OCI-LY1 (cell line): ENCODE data around the gene RNASE1.

Experiments
- H2AFZ ChIP-seq: fragments of 200-600 bp; sonication (generic), shearing (Covaris generic); 2 replicates; pipeline ENCODE4 v1.6.0; 2014; ENCODE audit warnings: antibody characterized with exemption, mild to moderate bottlenecking, low read length
- H3F3A ChIP-seq: fragments of 200-600 bp; sonication (generic), shearing (Covaris generic); 2 replicates; pipeline ENCODE4 v1.6.0; 2014; ENCODE audit warnings: mild to moderate bottlenecking, antibody characterized with exemption, low read length, moderate library complexity; ENCODE audit not compliant: insufficient read depth
- H3K27ac ChIP-seq: fragments of 200-600 bp; sonication (generic); 2 replicates; pipeline ENCODE4 v1.5.1; 2014; ENCODE audit warnings: low read length, mixed run types, mild to moderate bottlenecking, low read depth; ENCODE audit not compliant: poor library complexity, severe bottlenecking
- H3K27me3 ChIP-seq: fragments of 200-600 bp; sonication (generic); 2 replicates; pipeline ENCODE4 v1.6.0; 2014; ENCODE audit warnings: antibody characterized with exemption, mild to moderate bottlenecking, low read length, moderate library complexity; ENCODE audit not compliant: insufficient read depth
- H3K36me3 ChIP-seq: fragments of 200-600 bp; sonication (generic); 2 replicates; pipeline ENCODE4 v1.6.1; 2014; ENCODE audit warnings: mild to moderate bottlenecking, antibody characterized with exemption, low read length, moderate library complexity, mixed read lengths; ENCODE audit not compliant: insufficient read depth
- H3K4me1 ChIP-seq: fragments of 200-600 bp; sonication (generic); 2 replicates; pipeline ENCODE4 v1.5.1; 2014; ENCODE audit warnings: mild to moderate bottlenecking, low read length, moderate library complexity; ENCODE audit not compliant: insufficient read depth, severe bottlenecking
- H3K4me2 ChIP-seq: fragments of 200-600 bp; sonication (generic), shearing (Covaris generic); 2 replicates; pipeline ENCODE4 v1.6.1; 2014; ENCODE audit warnings: low read length
- H3K4me3 ChIP-seq: fragments of 200-600 bp; sonication (generic); 2 replicates; pipeline ENCODE4 v1.5.1; 2014; ENCODE audit warnings: low read length, low read depth, mild to moderate bottlenecking, mixed read lengths; ENCODE audit not compliant: poor library complexity, severe bottlenecking
- H3K79me2 ChIP-seq: fragments of 200-600 bp; shearing (Covaris generic); 2 replicates; pipeline ENCODE4 v1.6.1; 2016; ENCODE audit warnings: mixed run types, low read length, mixed read lengths; ENCODE audit not compliant: insufficient read depth
- H3K9ac ChIP-seq: fragments of 200-600 bp; sonication (generic), shearing (Covaris generic); 2 replicates; pipeline ENCODE4 v1.6.1; 2014; ENCODE audit warnings: mild to moderate bottlenecking, low read length, mixed read lengths
- H3K9me2 ChIP-seq: fragments of 200-600 bp; sonication (generic), shearing (Covaris generic); 2 replicates; pipeline ENCODE4 v1.6.1; 2014; ENCODE audit warnings: low read depth, mild to moderate bottlenecking, low read length, mixed read lengths
- H3K9me3 ChIP-seq: fragments of 200-600 bp; shearing (Covaris generic); 2 replicates; pipeline ENCODE4 v1.6.1; 2014; ENCODE audit warnings: low read length, mixed read lengths
- H4K20me1 ChIP-seq: fragments of 200-600 bp; sonication (generic), shearing (Covaris generic); 2 replicates; pipeline ENCODE4 v1.6.0; 2016; ENCODE audit warnings: mild to moderate bottlenecking, low read length; ENCODE audit not compliant: insufficient read depth
- CTCF ChIP-seq: fragments of 200-600 bp; sonication (generic), shearing (Covaris generic); IDR thresholded peaks from 2 replicates; pipeline ENCODE4 v1.5.1; 2017; ENCODE audit warnings: mild to moderate bottlenecking, antibody characterized with exemption, low read length, moderate library complexity, mixed read lengths
- EZH2 ChIP-seq: fragments of 200-600 bp; sonication (generic), shearing (Covaris generic); IDR thresholded peaks from 2 replicates; pipeline ENCODE4 v1.8.0; 2017; ENCODE audit warnings: borderline replicate concordance, mixed run types, mild to moderate bottlenecking, antibody characterized with exemption, low read length, moderate library complexity, mixed read lengths

The RNASE1 gene

GRCh38 chr14:20811986-20812975 is 9.6 kb upstream of the RNASE1 start:
- Histone ChIP-seq H2AFZ (no peak overlapping the region), H3K4me3 (no peak overlapping the region), H3K79me2 (no peaks in the 10 kb centered on the region), H3K4me2 (no peak overlapping the region), H3K9me3 (no peaks in the 10 kb centered on the region), H3K9me2 (no peaks in the 10 kb centered on the region), H4K20me1 (no peaks in the 10 kb centered on the region), H3K36me3 (no peaks in the 10 kb centered on the region), H3K9ac (no peak overlapping the region), H3F3A (no peaks in the 10 kb centered on the region), H3K27me3 (no peaks in the 10 kb centered on the region), H3K27ac (no peak overlapping the region), H3K4me1 (peaks cover 8% of the 10 kb centered on the region)
- TF ChIP-seq EZH2 (no peak), CTCF (no peak)

- no peaks in the 10 kb centered on the region for H3K27me3 ChIP-seq
- no peak for TF ChIP-seq CTCF
- no peak for TF ChIP-seq EZH2
- H3K9me2 ChIP-seq: no peaks in the 10 kb centered on the region
Observed at GRCh38 chr14:20809917-20810316, 7.3 kb upstream of the RNASE1 start.

GRCh38 chr14:20808162-20808483 is 5.5 kb upstream of the RNASE1 start:
- Histone ChIP-seq H3K4me1 (no peaks in the 10 kb centered on the region), H3K9ac (no peak overlapping the region), H3K9me3 (no peaks in the 10 kb centered on the region), H3K4me3 (no peak overlapping the region), H3K4me2 (no peak overlapping the region), H3K27ac (no peak overlapping the region), H3K27me3 (no peaks in the 10 kb centered on the region), H4K20me1 (no peaks in the 10 kb centered on the region), H3K79me2 (no peaks in the 10 kb centered on the region), H2AFZ (no peak overlapping the region), H3K36me3 (no peaks in the 10 kb centered on the region), H3K9me2 (no peaks in the 10 kb centered on the region), H3F3A (no peaks in the 10 kb centered on the region)
- TF ChIP-seq CTCF (no peak), EZH2 (no peak)

More at GRCh38 chr14:20809917-20810316, 7.3 kb upstream of the RNASE1 start:
- H3F3A ChIP-seq: no peaks in the 10 kb centered on the region
- no peak overlapping the region for H3K27ac ChIP-seq
- no peaks in the 10 kb centered on the region for H3K79me2 ChIP-seq
- H2AFZ ChIP-seq: no peak overlapping the region
- H3K4me1 ChIP-seq: no peaks in the 10 kb centered on the region
- no peak overlapping the region for H3K4me3 ChIP-seq
- H3K9me3 ChIP-seq: no peaks in the 10 kb centered on the region
- H4K20me1 ChIP-seq: no peaks in the 10 kb centered on the region
- H3K9ac ChIP-seq: no peak overlapping the region
- H3K36me3 ChIP-seq: no peaks in the 10 kb centered on the region
- no peak overlapping the region for H3K4me2 ChIP-seq
